Measurements from ENCODE around the gene CEP170B.
"Not testable (repeated sequence)": the region's sequence is repeated elsewhere in the genome, so short reads cannot be mapped to it uniquely, and the experiment has no call there.

CEP170B gene

GRCh38 chr14:104908303-104908702 is 43.2 kb downstream of the CEP170B start:
- no peak for DNase-seq (ENCODE audit: low read depth)
- no peak for TF ChIP-seq CTCF (IDR thresholded peaks at IDR 0.05; ENCODE audit: low read depth, low read length, missing control alignments)
- no peak overlapping the region for H3K4me3 ChIP-seq (ENCODE audit: low read depth, low read length)
- in situ Hi-C loops (cut with HindIII; ENCODE audit: low sequenced_read_pairs) = loop anchor here (5.0 kb wide), 1 partner anchor 49 kb away; no protein-coding TSS in a partner anchor

GRCh38 chr14:104912053-104912452 is 47.0 kb downstream of the CEP170B start:
- H3K4me3 ChIP-seq (ENCODE audit: low read depth, low read length) = no peak overlapping the region
- no peak for TF ChIP-seq CTCF (IDR thresholded peaks at IDR 0.05; ENCODE audit: low read depth, low read length, missing control alignments)
- in situ Hi-C loops (cut with HindIII; ENCODE audit: low sequenced_read_pairs) = no loop called here
- DNase-seq (ENCODE audit: low read depth) = no peak

GRCh38 chr14:104913435-104913834 is 48.4 kb downstream of the CEP170B start:
- no peak overlapping the region for H3K4me3 ChIP-seq (ENCODE audit: low read depth, low read length)
- DNase-seq (ENCODE audit: low read depth) = no peak
- no peak for TF ChIP-seq CTCF (IDR thresholded peaks at IDR 0.05; ENCODE audit: low read depth, low read length, missing control alignments)
- in situ Hi-C loops (cut with HindIII; ENCODE audit: low sequenced_read_pairs) = no loop called here

- in situ Hi-C loops (cut with HindIII; ENCODE audit: low sequenced_read_pairs) = no loop called here
- no peak for TF ChIP-seq CTCF (IDR thresholded peaks at IDR 0.05; ENCODE audit: low read depth, low read length, missing control alignments)
- no peak for DNase-seq (ENCODE audit: low read depth)
- no peak overlapping the region for H3K4me3 ChIP-seq (ENCODE audit: low read depth, low read length)
These were observed 52.0 kb downstream of the CEP170B start for GRCh38 chr14:104917116-104917515.

- no peak overlapping the region for H3K4me3 ChIP-seq (ENCODE audit: low read depth, low read length)
- TF ChIP-seq CTCF (IDR thresholded peaks at IDR 0.05; ENCODE audit: low read depth, low read length, missing control alignments) = no peak
- in situ Hi-C loops (cut with HindIII; ENCODE audit: low sequenced_read_pairs) = no loop called here
- no peak for DNase-seq (ENCODE audit: low read depth)
These were observed 52.9 kb downstream of the CEP170B start for GRCh38 chr14:104917993-104918392.

- in situ Hi-C loops (cut with HindIII; ENCODE audit: low sequenced_read_pairs); H3K4me3 ChIP-seq (ENCODE audit: low read depth, low read length): not testable (repeated sequence)
These were observed 54.3 kb downstream of the CEP170B start for GRCh38 chr14:104919152-104919992.

GRCh38 chr14:104919993-104920315 is 54.9 kb downstream of the CEP170B start:
- no peak for DNase-seq (ENCODE audit: low read depth)
- TF ChIP-seq CTCF (IDR thresholded peaks at IDR 0.05; ENCODE audit: low read depth, low read length, missing control alignments) = no peak
- in situ Hi-C loops (cut with HindIII; ENCODE audit: low sequenced_read_pairs) = no loop called here
- H3K4me3 ChIP-seq (ENCODE audit: low read depth, low read length) = no peak overlapping the region

More at GRCh38 chr14:104919152-104919992, 54.3 kb downstream of the CEP170B start:
- not testable (repeated sequence) for DNase-seq (ENCODE audit: low read depth)
